Smooth muscle cell of the brain vasculature (primary cell): ENCODE results near the gene MNDA.
"Not testable (repeated sequence)": the region's sequence is repeated elsewhere in the genome, so short reads cannot be mapped to it uniquely, and the experiment has no call there.

Experiments used
- DNase-seq: peaks from one replicate; pipeline ENCODE4 v3.0.0-alpha.2; 2012; ENCODE audit warnings: low read depth, low spot score

The MNDA gene

DNA sequence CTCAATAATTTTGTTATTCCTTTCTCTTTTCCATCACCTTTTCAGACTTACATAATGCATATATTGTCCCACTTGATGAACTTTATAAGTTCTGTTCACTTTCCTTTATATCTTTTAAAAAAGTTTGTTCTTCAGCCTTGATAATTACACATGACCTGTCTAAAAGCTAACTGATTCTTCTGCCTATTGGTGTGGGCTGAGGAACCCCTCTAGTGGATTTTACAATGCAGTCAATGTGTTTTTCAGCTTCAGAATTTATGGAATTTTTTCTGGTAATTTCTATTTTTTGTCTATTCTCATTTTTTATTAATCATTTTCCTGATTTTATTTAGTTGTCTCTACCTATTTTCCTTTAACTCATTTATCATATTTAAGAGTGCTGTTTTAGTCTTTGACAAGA is 7.5 kb downstream of the MNDA start:
- no peak for DNase-seq

DNA sequence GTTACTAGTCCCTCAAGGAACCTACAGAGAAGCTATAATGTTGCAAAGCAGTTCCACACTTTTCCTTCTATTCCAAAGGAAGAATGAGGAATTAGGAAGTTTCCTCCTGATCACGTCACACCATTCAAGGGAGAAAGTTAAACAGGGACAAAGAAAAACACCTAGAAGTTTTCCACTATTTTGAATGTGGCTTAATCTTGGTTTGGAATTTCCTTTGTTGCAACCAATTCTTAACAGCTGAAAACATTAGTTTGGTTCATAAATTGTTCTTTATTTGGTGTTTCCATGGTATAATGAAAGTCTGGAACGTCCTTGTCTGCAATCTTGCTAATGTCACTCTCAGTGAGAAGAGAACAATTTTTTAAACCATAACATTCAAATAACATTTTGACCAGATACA is 8.4 kb downstream of the MNDA start:
- no peak for DNase-seq

DNA sequence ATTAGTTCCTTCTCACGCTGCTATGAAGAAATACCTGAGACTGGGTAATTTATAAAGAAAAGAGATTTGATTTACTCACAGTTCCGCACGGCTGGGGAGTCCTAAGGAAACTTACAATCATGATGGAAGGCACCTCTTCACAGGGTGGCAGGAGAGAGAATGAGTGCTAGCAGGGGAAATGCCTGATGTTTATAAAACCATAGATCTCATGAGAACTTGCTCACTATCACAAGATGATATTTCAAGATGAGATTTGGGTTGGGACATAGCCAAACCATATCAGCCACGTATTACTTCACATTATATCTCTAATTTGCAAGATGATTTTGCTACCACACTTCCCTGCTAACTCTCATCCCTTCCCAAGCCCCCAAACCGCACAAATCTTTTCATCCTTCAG is 9.1 kb downstream of the MNDA start:
- DNase-seq, result no peak

DNA sequence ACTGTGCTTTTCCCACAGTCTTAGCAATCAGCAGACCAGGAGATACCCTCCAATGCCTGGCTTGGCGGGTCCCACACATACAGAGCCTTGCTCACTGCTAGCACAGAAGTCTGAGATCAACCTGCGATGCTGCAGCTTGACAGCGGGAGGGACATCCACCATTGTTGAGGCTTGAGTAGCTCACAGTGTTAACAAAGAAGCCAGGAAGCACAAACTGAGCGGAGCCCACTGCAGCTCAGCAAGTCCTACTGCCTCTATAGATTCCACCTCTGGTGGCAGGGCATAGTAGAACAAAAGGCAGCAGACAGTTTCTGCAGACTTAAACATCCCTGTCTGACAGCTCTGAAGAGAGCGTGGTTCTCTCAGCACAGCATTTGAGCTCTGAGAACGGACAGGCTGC is 33.4 kb downstream of the MNDA start:
- no peak for DNase-seq

DNA sequence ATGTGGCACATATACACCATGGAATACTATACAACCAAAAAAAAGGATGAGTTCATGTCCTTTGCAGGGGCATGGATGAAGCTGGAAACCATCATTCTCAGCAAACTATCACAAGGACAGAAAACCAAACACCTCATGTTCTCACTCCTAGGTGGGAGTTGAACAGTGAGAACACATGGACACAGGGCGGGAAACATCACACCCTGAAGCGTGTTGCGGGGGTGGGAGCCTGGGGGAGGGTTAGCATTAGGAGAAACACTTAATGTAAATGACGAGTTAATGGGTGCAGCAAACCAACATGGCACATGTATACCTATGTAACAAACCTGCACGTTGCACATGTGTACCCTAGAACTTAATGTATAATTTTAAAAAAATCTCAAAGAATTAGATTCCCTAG is 39.3 kb downstream of the MNDA start:
- DNase-seq, result not testable (repeated sequence)

DNA sequence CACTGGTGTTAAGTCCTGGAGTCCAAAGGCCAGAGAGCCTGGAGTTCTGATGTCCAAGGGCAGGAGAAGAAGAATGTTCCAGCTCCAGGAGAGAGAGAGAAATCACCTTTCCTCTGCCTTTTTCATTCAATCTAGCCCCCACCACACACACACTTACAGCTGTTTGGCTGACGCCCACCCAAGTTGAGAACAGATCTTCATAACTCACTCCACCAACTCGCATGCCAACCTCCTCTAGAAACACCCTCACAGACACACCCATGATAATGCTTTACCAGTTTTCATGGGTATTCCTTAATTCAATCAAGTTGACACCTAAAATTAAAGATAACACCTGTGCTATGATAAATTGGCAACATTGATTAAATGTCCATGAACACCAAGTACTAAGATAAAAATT is 42.0 kb downstream of the MNDA start:
- DNase-seq, result no peak

DNA sequence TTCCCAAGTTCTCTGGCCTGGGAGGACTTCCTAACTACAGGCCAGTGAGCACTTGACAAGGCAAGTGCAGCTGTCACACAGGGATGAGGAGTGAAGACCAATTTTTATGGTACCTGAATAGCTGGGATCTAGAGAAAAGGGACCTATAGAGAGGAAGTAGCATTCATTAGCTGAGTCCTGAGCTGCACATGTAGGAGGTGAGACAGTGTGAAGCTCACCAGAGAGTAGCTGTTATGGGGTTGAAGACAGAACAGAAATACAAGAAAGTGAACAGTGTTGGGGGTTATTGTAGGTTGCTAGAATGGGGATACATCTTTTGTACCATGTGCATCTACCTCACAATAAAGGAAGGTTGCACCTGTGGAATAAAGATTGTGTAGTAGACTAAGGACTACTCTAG is 62.5 kb downstream of the MNDA start:
- DNase-seq, result no peak

DNA sequence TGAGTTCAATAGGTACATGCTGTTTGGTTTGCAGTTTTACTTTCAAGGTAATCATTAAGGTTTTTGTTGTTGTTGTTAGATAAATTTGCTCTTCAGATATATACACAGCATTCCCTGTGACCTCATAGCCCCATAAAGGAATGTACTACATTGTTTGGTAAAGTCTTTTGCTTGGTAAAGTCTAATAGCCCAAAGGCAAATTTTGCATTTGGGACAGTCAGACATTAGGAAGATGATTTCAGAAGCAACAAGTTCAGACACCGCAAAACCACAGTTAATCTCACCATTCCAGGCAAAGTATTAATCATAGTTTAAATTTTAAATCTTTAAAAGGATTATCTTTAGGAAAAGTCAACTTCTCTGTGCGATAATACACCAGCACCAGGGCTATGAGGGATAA is 67.6 kb downstream of the MNDA start:
- no peak for DNase-seq
